Karpas-422 (cell line): ENCODE measurements around the gene CCL13. TPM values are rescaled to one million over a fixed set of nuclear protein-coding genes. Genes with fewer than 3 reads are reported as not detected.

Source experiments
- DNase-seq: peaks from one replicate; pipeline ENCODE4 v3.0.0-alpha.2; 2015
- H2AFZ ChIP-seq: fragments of 200-600 bp; sonication (generic); 2 replicates; pipeline ENCODE4 v1.6.1; 2014; ENCODE audit warnings: antibody characterized with exemption, low read length, mixed read lengths
- H3K27ac ChIP-seq: fragments of 200-600 bp; sonication (generic); 2 replicates; pipeline ENCODE4 v1.5.1; 2014; ENCODE audit warnings: mild to moderate bottlenecking, low read length, moderate library complexity
- H3K27me3 ChIP-seq: fragments of 200-600 bp; sonication (generic); 2 replicates; pipeline ENCODE4 v1.6.1; 2014; ENCODE audit warnings: low read length, mixed read lengths
- H3K36me3 ChIP-seq: fragments of 200-600 bp; sonication (generic); 2 replicates; pipeline ENCODE4 v1.6.1; 2014; ENCODE audit warnings: low read length, mixed read lengths; ENCODE audit not compliant: insufficient read depth
- H3K4me1 ChIP-seq: fragments of 200-600 bp; sonication (generic); 2 replicates; pipeline ENCODE4 v1.6.1; 2014; ENCODE audit warnings: mild to moderate bottlenecking, low read length, mixed read lengths
- H3K4me2 ChIP-seq: fragments of 200-600 bp; sonication (generic); 2 replicates; pipeline ENCODE4 v1.6.1; 2014; ENCODE audit warnings: low read length, low read depth, mild to moderate bottlenecking; ENCODE audit not compliant: poor library complexity, severe bottlenecking
- H3K4me3 ChIP-seq: fragments of 200-600 bp; sonication (generic); 2 replicates; pipeline ENCODE4 v1.5.1; 2014; ENCODE audit warnings: mild to moderate bottlenecking, antibody characterized with exemption, low read length, mixed read lengths
- H3K79me2 ChIP-seq: fragments of 200-600 bp; sonication (generic); 2 replicates; pipeline ENCODE4 v1.6.1; 2014; ENCODE audit warnings: mild to moderate bottlenecking, low read length, mixed read lengths
- H3K9ac ChIP-seq: fragments of 200-600 bp; sonication (generic); 2 replicates; pipeline ENCODE4 v1.6.0; 2014; ENCODE audit warnings: low read length
- H3K9me2 ChIP-seq: fragments of 200-600 bp; sonication (generic), shearing (Covaris generic); replicated peaks from 2 replicates; pipeline ENCODE4 v1.6.0; 2014; ENCODE audit warnings: mild to moderate bottlenecking, low read length, moderate library complexity; ENCODE audit not compliant: insufficient read depth
- H3K9me3 ChIP-seq: fragments of 300-700, 200-600 bp; sonication (generic); 2 replicates; pipeline ENCODE4 v1.6.1; 2014; ENCODE audit warnings: low read length, mixed read lengths
- H4K20me1 ChIP-seq: fragments of 200-600 bp; sonication (generic); 2 replicates; pipeline ENCODE4 v1.6.1; 2014; ENCODE audit warnings: mild to moderate bottlenecking, antibody characterized with exemption, low read length, low read depth; ENCODE audit not compliant: insufficient read depth
- total RNA-seq: library from RNA; depleted of rRNA; stranded (reverse); fragments of >200 nt; shearing (Covaris generic); gene quantifications from 2 replicates; pipeline ENCODE4 v1.2.3, GENCODE V29; 2014; ENCODE audit warnings: low replicate concordance

CCL13 gene
- total RNA-seq, 1 experiment from 2014 or later: not detected

GRCh38 chr17:34366010-34366409, 9.7 kb downstream of the CCL13 start:
- Histone ChIP-seq H2AFZ (no peak overlapping the region), H4K20me1 (no peaks in the 10 kb centered on the region), H3K4me2 (no peak overlapping the region), H3K79me2 (no peaks in the 10 kb centered on the region), H3K27me3 (no peaks in the 10 kb centered on the region), H3K4me3 (no peak overlapping the region), H3K4me1 (no peaks in the 10 kb centered on the region), H3K9me2 (no peaks in the 10 kb centered on the region), H3K9ac (no peak overlapping the region), H3K36me3 (no peaks in the 10 kb centered on the region), H3K27ac (no peak overlapping the region), H3K9me3 (no peaks in the 10 kb centered on the region)
- DNase-seq: no peak

- Histone ChIP-seq H3K79me2 (no peaks in the 10 kb centered on the region), H3K4me2 (no peak overlapping the region), H2AFZ (no peak overlapping the region), H3K4me3 (no peak overlapping the region), H3K36me3 (no peaks in the 10 kb centered on the region), H3K27ac (no peak overlapping the region), H3K9me3 (no peaks in the 10 kb centered on the region), H3K9ac (no peak overlapping the region), H3K9me2 (no peaks in the 10 kb centered on the region), H3K4me1 (no peaks in the 10 kb centered on the region), H3K27me3 (no peaks in the 10 kb centered on the region), H4K20me1 (no peaks in the 10 kb centered on the region)
- DNase-seq: no peak
Observed at GRCh38 chr17:34366529-34367107, 10.3 kb downstream of the CCL13 start.

GRCh38 chr17:34367486-34368195, 11.4 kb downstream of the CCL13 start:
- Histone ChIP-seq H3K4me3 (no peak overlapping the region), H3K9me3 (no peaks in the 10 kb centered on the region), H3K9me2 (no peaks in the 10 kb centered on the region), H3K27me3 (no peaks in the 10 kb centered on the region), H3K79me2 (no peaks in the 10 kb centered on the region), H2AFZ (no peak overlapping the region), H3K27ac (no peak overlapping the region), H3K4me2 (no peak overlapping the region), H4K20me1 (no peaks in the 10 kb centered on the region), H3K4me1 (no peaks in the 10 kb centered on the region), H3K9ac (no peak overlapping the region), H3K36me3 (no peaks in the 10 kb centered on the region)
- DNase-seq: no peak

- no peaks in the 10 kb centered on the region for H3K79me2 ChIP-seq
- no peaks in the 10 kb centered on the region for H3K36me3 ChIP-seq
- H2AFZ ChIP-seq: no peak overlapping the region
- H3K4me2 ChIP-seq: no peak overlapping the region
- H3K27ac ChIP-seq: no peak overlapping the region
- no peaks in the 10 kb centered on the region for H3K9me3 ChIP-seq
- no peak overlapping the region for H3K4me3 ChIP-seq
- DNase-seq: no peak
- no peaks in the 10 kb centered on the region for H4K20me1 ChIP-seq
- H3K4me1 ChIP-seq: no peaks in the 10 kb centered on the region
- no peaks in the 10 kb centered on the region for H3K27me3 ChIP-seq
- H3K9me2 ChIP-seq: no peaks in the 10 kb centered on the region
- H3K9ac ChIP-seq: no peak overlapping the region
Observed at GRCh38 chr17:34368196-34368945, 12.1 kb downstream of the CCL13 start.

GRCh38 chr17:34368946-34369500, 12.7 kb downstream of the CCL13 start:
- no peaks in the 10 kb centered on the region for H3K27me3 ChIP-seq
- no peaks in the 10 kb centered on the region for H3K4me1 ChIP-seq
- no peak overlapping the region for H3K9ac ChIP-seq
- no peaks in the 10 kb centered on the region for H3K79me2 ChIP-seq
- DNase-seq: no peak
- no peaks in the 10 kb centered on the region for H3K36me3 ChIP-seq
- no peak overlapping the region for H3K27ac ChIP-seq
- no peak overlapping the region for H3K4me3 ChIP-seq
- no peaks in the 10 kb centered on the region for H4K20me1 ChIP-seq
- H2AFZ ChIP-seq: no peak overlapping the region
- no peaks in the 10 kb centered on the region for H3K9me3 ChIP-seq
- no peaks in the 10 kb centered on the region for H3K9me2 ChIP-seq
- H3K4me2 ChIP-seq: no peak overlapping the region

GRCh38 chr17:34369571-34369970, 13.3 kb downstream of the CCL13 start:
- Histone ChIP-seq H3K9me3 (no peaks in the 10 kb centered on the region), H3K79me2 (no peaks in the 10 kb centered on the region), H4K20me1 (no peaks in the 10 kb centered on the region), H3K9ac (no peak overlapping the region), H3K27me3 (no peaks in the 10 kb centered on the region), H3K4me1 (no peaks in the 10 kb centered on the region), H3K4me2 (no peak overlapping the region), H3K36me3 (no peaks in the 10 kb centered on the region), H2AFZ (no peak overlapping the region), H3K9me2 (no peaks in the 10 kb centered on the region), H3K27ac (no peak overlapping the region), H3K4me3 (no peak overlapping the region)
- DNase-seq: no peak

GRCh38 chr17:34370376-34370996, 14.2 kb downstream of the CCL13 start:
- DNase-seq: no peak
- H3K36me3 ChIP-seq: no peaks in the 10 kb centered on the region
- H3K9ac ChIP-seq: no peak overlapping the region
- no peaks in the 10 kb centered on the region for H3K79me2 ChIP-seq
- no peak overlapping the region for H3K4me3 ChIP-seq
- H3K4me1 ChIP-seq: no peaks in the 10 kb centered on the region
- H3K27ac ChIP-seq: no peak overlapping the region
- H2AFZ ChIP-seq: no peak overlapping the region
- H3K4me2 ChIP-seq: no peak overlapping the region
- H4K20me1 ChIP-seq: no peaks in the 10 kb centered on the region
- no peaks in the 10 kb centered on the region for H3K27me3 ChIP-seq
- no peaks in the 10 kb centered on the region for H3K9me2 ChIP-seq
- H3K9me3 ChIP-seq: no peaks in the 10 kb centered on the region

- H2AFZ ChIP-seq: no peak overlapping the region
- H3K4me3 ChIP-seq: no peak overlapping the region
- H3K4me2 ChIP-seq: no peak overlapping the region
- H3K79me2 ChIP-seq: no peaks in the 10 kb centered on the region
- no peak overlapping the region for H3K9ac ChIP-seq
- H3K27ac ChIP-seq: no peak overlapping the region
- no peaks in the 10 kb centered on the region for H3K9me3 ChIP-seq
- no peaks in the 10 kb centered on the region for H3K27me3 ChIP-seq
- no peaks in the 10 kb centered on the region for H3K36me3 ChIP-seq
- no peaks in the 10 kb centered on the region for H3K4me1 ChIP-seq
- no peaks in the 10 kb centered on the region for H4K20me1 ChIP-seq
- DNase-seq: no peak
- H3K9me2 ChIP-seq: no peaks in the 10 kb centered on the region
Observed at GRCh38 chr17:34370997-34371395, 14.7 kb downstream of the CCL13 start.
